ENCODE measurements around the gene CFL2. TPM values are rescaled to one million over a fixed set of nuclear protein-coding genes. Genes with fewer than 3 reads are reported as not detected.

Gene CFL2
- polyA plus RNA-seq (2012; ENCODE audit: insufficient read depth, insufficient read length, low read depth) = 43.4 TPM

DNA sequence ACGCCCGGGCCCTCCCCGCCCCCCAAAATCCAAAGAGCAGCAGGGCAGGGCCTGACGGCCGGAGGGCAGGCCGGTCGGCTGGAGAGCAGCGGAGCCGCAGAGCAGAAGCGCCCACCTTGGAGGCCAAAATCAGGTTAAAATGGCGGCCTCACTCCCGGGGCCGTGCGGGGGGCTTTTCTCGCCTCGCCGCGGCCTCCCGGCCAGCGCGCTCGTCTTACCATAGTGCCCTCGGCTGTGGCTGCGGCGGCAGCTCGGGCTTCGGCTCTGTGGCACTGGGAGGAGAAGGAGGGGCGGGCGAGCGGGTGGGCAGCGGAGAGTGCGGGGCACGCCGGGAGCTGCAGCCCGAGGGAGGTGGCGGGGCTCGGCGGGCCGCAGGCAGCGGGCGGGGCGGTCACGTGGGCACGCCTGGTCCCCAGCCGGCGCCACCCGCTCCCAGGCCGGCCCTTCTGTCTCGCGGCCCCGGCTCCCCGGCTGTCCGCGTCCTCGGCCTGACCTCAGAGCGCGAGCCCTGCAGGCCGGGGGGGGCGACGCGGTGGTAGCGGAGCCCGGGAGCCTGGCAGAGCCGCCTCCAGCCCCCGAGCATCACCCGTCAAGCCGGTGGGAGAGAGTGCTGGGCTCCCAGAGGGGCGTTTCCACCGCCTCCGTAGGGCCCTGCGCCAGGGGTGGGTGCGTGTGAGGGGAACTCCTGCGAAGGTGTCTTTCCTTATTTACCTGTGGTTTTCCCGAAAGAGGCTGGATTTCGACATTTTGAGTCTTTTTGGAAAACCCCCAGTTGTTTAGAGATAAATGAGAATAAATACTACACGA, at the start of gene CFL2:
Gene CFL2 (minus strand): TSS at position 274 of the 807 bp plus-strand sequence. CDS start 53 bp downstream, at position 221.
- peak within 1 kb of the TSS; percentile 97 for H3K4me3 ChIP-seq (ENCODE audit: low read depth, low read length)
- H3K9me3 ChIP-seq = no peaks in the 10 kb centered on the region
- no peaks in the 10 kb centered on the region for H3K27me3 ChIP-seq
- DNase-seq = peak; percentile 95
- peaks cover 18% of the 10 kb centered on the region for H3K4me1 ChIP-seq
- H3K36me3 ChIP-seq = peaks cover 5% of the 10 kb centered on the region
- TF ChIP-seq, protein P1, sequence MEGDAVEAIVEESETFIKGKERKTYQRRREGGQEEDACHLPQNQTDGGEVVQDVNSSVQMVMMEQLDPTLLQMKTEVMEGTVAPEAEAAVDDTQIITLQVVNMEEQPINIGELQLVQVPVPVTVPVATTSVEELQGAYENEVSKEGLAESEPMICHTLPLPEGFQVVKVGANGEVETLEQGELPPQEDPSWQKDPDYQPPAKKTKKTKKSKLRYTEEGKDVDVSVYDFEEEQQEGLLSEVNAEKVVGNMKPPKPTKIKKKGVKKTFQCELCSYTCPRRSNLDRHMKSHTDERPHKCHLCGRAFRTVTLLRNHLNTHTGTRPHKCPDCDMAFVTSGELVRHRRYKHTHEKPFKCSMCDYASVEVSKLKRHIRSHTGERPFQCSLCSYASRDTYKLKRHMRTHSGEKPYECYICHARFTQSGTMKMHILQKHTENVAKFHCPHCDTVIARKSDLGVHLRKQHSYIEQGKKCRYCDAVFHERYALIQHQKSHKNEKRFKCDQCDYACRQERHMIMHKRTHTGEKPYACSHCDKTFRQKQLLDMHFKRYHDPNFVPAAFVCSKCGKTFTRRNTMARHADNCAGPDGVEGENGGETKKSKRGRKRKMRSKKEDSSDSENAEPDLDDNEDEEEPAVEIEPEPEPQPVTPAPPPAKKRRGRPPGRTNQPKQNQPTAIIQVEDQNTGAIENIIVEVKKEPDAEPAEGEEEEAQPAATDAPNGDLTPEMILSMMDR (IDR thresholded peaks at IDR 0.05; ENCODE audit: low read depth, low read length) = no peak

DNA sequence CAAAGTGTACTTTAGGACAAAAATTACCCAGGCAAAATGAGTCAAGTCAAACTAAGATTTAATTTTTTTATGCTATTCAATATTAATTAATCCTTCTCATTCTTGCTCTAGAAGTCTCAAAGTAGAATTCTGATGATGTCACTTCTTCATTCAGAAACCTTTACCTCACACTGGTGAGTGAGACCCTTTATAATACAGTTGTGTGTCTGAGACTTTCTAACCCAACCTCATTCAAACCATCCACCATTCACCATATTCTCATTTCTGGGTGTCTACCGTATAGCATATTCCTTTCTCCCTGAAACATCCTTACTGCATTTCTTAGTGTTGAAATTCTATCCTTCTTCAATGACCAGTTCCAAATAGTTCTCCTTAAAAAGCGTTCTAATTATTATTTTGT, 40.8 kb upstream of the CFL2 start:
- Histone ChIP-seq H3K9me3 (no peaks in the 10 kb centered on the region), H3K4me1 (no peaks in the 10 kb centered on the region), H3K4me3 (ENCODE audit: low read depth, low read length) (no peak overlapping the region), H3K27me3 (no peaks in the 10 kb centered on the region), H3K36me3 (peaks cover 53% of the 10 kb centered on the region)
- no peak for DNase-seq
- TF ChIP-seq, protein P1 (IDR thresholded peaks at IDR 0.05; ENCODE audit: low read depth, low read length) = no peak

GRCh38 chr14:34754687-34755086, 40.3 kb upstream of the CFL2 start:
- DNase-seq = no peak
- TF ChIP-seq, protein P1 (IDR thresholded peaks at IDR 0.05; ENCODE audit: low read depth, low read length) = no peak
- Histone ChIP-seq H3K27me3 (no peaks in the 10 kb centered on the region), H3K36me3 (peaks cover 48% of the 10 kb centered on the region), H3K4me1 (no peaks in the 10 kb centered on the region), H3K9me3 (no peaks in the 10 kb centered on the region), H3K4me3 (ENCODE audit: low read depth, low read length) (no peak overlapping the region)

- Histone ChIP-seq H3K4me1 (no peaks in the 10 kb centered on the region), H3K27me3 (no peaks in the 10 kb centered on the region), H3K36me3 (peaks cover 25% of the 10 kb centered on the region), H3K9me3 (no peaks in the 10 kb centered on the region), H3K4me3 (ENCODE audit: low read depth, low read length) (no peak overlapping the region)
- TF ChIP-seq, protein P1 (IDR thresholded peaks at IDR 0.05; ENCODE audit: low read depth, low read length) = no peak
- no peak for DNase-seq
Observed at GRCh38 chr14:34750670-34751069, 36.3 kb upstream of the CFL2 start.

GRCh38 chr14:34750233-34750632, 35.8 kb upstream of the CFL2 start:
- H3K4me1 ChIP-seq = no peaks in the 10 kb centered on the region
- no peak overlapping the region for H3K4me3 ChIP-seq (ENCODE audit: low read depth, low read length)
- TF ChIP-seq, protein P1 (IDR thresholded peaks at IDR 0.05; ENCODE audit: low read depth, low read length) = no peak
- H3K36me3 ChIP-seq = peaks cover 22% of the 10 kb centered on the region
- no peaks in the 10 kb centered on the region for H3K27me3 ChIP-seq
- no peak for DNase-seq
- H3K9me3 ChIP-seq = no peaks in the 10 kb centered on the region

DNA sequence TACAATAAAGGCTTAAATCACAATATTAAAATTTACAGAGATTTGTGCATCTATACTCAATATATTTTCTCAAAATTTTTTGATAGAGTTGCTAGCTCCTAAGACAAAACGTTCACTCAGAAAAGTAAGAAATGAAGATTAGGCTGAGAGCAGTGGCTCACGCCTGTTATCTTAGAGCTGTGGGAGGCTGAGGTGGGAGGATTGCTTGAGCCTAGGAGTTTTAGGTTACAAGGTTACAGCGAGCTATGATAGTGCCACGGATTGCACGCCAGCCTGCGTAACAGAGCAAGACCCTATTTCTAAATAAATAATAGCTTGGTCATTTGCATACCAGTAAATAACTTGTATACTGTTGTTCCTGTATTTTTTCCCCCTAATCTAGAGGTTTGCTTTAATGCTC, 35.0 kb upstream of the CFL2 start:
- Histone ChIP-seq H3K36me3 (peaks cover 14% of the 10 kb centered on the region), H3K4me1 (no peaks in the 10 kb centered on the region), H3K4me3 (ENCODE audit: low read depth, low read length) (no peak overlapping the region), H3K9me3 (no peaks in the 10 kb centered on the region), H3K27me3 (no peaks in the 10 kb centered on the region)
- TF ChIP-seq, protein P1 (IDR thresholded peaks at IDR 0.05; ENCODE audit: low read depth, low read length) = no peak
- DNase-seq = no peak
